Posterior cingulate gyrus (tissue), 11 donors: ENCODE data around the gene ANKRD65.
A peak's percentile ranks its signal among the peaks of the same experiment; 100 is the strongest.

ENCODE experiments used
- DNase-seq, 10 donors: peaks; one replicate each; pipeline versions ENCODE4 v3.0.0 to v3.0.0-alpha.2; 2020 to 2021; ENCODE audit warnings: mixed read lengths in 3 of 10
- intact Hi-C: fragments of 100-400 bp; cut with DNase I; formaldehyde crosslinking; loops from one replicate; pipeline ENCODE4 v1.15.1; 2023

The ANKRD65 gene

DNA sequence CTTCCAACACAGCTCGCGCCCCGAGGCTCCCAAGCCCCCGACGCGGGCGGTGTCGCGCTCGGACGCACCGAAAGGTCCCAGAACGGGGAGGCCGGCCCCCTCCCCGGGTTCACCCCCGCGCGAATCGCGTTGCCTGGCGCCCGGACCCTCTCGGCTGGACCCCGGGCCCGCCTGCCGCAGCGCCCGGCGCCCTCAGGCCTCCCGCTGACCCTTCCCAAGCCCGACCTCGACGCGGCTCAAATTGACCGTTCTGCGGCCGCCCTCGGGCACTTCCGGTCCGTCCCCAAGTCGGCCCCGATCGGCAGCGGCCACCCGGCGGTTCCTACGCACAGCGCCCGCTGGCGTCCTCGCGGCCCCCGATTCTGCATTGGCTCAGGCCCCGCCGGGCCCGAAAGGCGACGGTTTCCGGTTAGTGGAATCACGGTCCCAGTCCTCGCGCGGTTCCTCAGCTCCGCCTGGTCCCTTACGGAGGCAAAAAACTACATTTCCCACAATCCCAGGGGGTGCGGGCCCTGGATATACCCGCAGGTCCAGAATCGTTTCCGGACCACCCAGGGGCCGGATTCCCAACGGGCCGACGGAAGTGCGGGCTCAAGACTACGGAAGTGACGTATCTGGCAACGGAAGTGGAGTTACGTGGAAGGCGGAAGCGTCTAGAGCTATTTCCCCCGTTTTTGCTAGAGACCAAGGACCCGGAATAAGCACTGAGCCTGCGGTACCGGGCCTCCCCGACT lies 46.0 kb downstream of the ANKRD65 start, which contains the start of gene AURKAIP1:
Gene AURKAIP1, minus strand, starts transcription at position 279 of the 734 bp plus-strand sequence. CDS start 451 bp downstream, outside the sequence.
- intact Hi-C loops = loop anchor here (2.0 to 10.0 kb wide), 2 partner anchors 32 to 250 kb away; partner anchors contain the start of gene MRPL20
- peak; percentile 95 to 100 (median 98) for DNase-seq

DNA sequence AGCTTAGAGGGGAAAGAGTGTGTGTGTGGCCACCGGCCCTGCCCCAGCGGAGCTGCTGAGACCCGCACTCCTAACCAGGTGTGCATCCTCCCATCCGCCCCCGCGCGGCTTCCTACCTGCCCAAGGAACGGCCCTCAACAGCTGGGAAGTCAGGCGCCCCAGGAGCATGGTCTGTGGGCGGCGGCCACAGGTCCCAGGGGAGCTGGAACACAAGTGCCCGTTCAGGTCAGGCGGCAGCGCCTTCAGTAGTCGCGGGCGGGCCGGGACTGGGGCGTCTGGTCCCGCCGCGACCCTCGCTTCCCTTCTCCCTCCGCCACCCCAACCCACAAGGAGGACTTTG lies 46.5 kb downstream of the ANKRD65 start:
- peak in 1 of 10 donors; percentile 85 for DNase-seq
- intact Hi-C loops = loop anchor here (2.0 to 10.0 kb wide), 2 partner anchors 32 to 250 kb away; partner anchors contain the start of gene MRPL20

DNA sequence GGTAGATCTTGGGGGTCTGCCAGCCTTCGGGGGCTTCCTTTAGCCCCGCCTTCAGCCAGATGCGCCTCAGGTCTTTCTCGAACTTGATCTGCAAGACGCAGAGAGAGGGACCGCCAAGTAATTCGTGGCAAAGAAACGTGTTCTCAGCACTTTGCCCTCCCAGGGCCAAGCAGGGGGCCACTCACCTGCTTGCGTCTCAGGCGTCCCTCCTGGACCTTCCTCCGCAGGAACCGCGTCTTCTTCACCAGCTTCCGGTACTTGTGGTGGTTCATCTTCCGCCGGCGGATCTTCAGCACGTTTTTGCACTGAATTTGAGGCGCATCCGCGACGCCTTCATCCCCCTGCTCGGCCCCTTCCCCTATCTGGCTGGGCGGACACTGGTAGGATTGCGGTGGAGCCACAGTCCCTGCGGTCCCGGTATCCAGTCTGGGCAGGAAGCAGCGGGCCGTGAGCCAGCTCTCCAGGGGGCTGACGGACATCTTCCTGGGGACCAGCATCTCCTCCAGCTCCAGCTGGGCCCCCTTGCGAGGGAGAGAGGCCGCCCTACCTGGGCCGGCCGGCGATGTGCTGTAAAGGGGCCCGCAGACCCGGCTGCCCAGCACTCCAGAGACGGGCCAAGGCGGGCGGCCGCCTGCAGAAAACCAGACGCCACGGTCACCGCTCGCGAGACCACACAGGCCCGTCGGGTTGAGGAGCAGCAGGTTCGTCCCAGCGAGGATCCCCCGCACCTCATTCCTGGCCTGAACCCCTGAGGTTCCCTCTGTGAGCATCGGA lies 47.1 kb downstream of the ANKRD65 start:
- intact Hi-C loops = loop anchor here (2.0 to 10.0 kb wide), 2 partner anchors 33 to 249 kb away; partner anchors contain the start of gene MRPL20
- DNase-seq = peak in 1 of 10 donors; percentile 78

DNA sequence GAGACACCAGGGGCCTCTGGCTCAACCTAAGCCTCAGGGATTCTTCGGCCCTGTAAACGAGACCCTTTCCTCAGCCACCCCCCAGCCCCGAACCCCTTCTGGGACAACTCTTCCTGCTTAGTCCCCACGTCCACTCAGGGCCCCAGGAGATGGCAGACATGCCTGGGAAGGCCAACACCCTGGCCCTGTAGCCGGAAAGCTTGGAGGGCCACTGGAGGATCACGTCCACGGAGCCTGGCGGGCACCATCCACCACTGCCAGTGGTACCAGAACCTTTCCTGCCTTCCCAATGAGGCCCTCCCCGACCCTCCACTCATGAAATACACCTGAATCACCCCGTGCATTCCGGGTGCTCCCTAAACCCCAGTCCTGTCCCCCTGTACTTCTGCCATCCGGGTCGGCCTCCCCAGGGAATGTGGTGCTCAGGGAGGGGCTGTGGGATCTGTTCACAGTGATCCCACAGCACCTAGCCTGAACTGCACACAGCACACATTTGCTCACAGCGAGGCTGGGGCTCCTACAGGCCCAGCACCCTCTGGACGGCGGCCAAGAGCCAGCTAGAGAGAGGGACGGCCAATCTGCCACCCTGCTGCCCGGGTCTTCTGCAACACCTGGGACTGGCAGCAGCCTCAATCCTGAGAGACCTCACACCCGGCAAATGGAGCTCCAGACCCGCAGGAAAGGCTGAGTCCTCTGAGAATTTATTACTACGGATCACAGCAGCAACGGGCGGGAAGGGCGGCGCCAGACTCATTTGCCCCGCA lies 47.8 kb downstream of the ANKRD65 start:
- DNase-seq = peak in 1 of 10 donors; percentile 76
- intact Hi-C loops = loop anchor here (10.0 kb wide), 1 partner anchor 248 kb away; no protein-coding TSS in a partner anchor

DNA sequence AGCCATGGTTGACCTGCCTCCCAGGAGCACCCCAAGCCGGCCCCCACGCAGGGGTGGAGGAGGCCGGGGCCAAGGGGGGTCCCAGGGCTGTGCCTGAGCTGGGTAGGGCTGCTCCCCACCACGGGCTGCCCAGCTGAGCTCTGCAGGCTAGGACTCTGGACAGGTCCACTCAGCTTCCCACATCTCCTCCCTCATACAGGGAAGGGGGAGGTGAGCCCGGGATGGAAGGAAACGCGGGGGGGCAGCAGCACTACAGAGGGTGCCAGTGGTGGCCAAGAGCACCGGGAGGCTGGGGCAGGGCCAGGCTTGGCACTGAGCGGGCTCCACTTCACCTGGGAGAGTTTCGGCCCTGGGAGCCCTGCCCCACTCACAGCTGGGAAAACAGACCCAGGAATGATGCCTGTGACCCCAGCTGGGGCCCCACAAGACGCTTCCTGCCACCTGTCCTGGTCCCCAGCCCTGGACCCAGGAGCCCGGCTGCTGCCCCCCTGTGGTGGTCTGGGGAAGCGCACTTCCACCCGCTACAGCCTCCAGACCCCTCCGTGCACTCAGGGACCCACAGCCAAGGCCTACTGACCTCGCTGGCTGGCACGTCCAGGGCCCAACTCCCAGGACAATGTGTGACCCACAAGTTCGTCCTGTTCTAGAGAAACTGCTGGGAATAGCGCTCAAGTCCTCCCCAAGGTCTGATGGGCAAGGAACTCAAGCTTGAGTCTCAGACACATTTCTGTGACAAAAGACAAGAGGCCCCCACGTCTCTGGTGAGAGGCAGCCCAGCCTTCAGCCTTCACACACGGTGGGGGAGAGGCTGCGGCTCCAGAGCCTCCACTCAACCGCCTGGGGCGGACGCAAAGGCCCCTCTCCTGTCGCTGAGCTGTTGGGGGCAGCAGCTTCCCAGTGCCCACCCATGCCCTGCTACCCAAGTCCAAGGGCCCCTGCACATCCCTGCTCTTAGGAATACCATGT lies 49.0 kb downstream of the ANKRD65 start:
- peak in 8 of 10 donors; percentile 60 to 93 (median 68) for DNase-seq
- intact Hi-C loops = loop anchor here (10.0 kb wide), 1 partner anchor 247 kb away; no protein-coding TSS in a partner anchor

DNA sequence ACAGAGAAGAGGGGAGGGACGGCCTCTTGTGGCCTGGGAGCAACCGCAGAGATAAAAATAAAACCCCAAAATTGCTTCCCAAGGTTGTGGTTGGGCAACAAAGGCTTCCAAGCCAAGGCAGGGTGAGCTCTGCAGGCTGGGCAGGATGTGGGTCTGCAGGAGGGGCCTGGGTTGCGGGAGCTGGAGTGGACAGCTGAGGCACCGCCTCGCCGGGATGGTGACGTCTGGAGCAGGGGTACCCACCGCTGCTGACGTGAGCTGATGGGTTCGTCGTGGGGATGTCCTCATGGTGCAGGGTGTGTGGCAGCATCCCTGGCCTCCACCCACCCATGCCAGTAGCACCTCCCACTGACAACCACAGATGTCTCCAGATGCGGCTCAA lies 49.7 kb downstream of the ANKRD65 start:
- DNase-seq = peak in 3 of 10 donors; percentile 42 to 71 (median 48)
- intact Hi-C loops = loop anchor here (10.0 kb wide), 1 partner anchor 247 kb away; no protein-coding TSS in a partner anchor

DNA sequence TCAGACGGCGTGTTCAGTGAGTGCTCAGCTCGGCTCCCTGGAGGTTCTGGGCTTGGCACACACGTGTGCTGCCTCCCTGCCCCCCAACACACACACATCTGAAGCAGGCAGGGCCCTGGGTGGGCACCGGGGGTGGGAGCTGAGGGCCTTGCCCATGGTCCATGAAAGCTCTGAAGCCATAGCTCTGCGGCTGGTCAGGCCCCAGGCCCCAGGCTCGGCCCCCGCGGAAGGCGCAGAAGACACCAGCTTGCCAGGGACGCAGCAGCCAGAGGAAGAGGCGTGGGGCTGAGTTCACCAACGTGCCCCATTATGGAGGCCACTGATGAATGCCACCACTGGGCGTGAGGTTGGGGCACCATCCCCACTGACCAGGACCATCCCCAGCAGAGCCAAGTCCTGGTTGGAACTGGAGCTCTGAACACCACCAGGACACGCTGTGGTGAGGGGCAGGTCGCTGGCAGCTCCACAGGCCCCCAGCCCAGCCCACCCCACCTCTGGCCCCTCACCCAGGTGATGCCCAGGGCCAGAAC lies 50.2 kb downstream of the ANKRD65 start:
- intact Hi-C loops = loop anchor here (10.0 kb wide), 1 partner anchor 246 kb away; no protein-coding TSS in a partner anchor

DNA sequence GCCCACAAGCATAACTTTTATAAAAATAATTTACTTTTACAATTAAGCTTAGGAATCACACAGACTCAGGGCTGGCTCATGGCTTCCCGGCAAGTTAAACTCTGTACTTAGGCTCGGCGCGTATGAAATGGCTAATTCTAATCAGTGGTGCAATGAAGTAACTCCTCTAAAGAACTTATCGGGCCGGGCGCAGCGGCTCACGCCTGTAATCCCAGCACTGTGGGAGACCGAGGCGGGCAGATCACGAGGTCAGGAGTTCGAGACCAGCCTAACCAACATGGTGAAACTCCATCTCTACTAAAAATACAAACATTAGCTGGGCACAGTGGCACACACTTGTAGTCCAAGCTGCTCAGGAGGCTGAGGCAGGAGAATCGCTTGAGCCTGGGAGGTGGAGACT lies 51.0 kb downstream of the ANKRD65 start:
- peak in 2 of 10 donors; percentile 19 to 28 for DNase-seq
- intact Hi-C loops = loop anchor here (10.0 kb wide), 1 partner anchor 245 kb away; no protein-coding TSS in a partner anchor

More for the DNA sequence above, 50.2 kb downstream of the ANKRD65 start:
- peak in 2 of 10 donors; percentile 59 to 79 for DNase-seq
